Stimulated activated CD8-positive, alpha-beta memory T cell treated with anti-CD3 and anti-CD28 coated beads, Interleukin-4, amount 100 ng/mL, for 4 hours (primary cell): ENCODE measurements around the gene PRR5L.
A peak's percentile ranks its signal among the peaks of the same experiment; 100 is the strongest.
"Not testable (repeated sequence)": the region's sequence is repeated elsewhere in the genome, so short reads cannot be mapped to it uniquely, and the experiment has no call there.

ENCODE experiments used
- DNase-seq, 2 donors: peaks; one replicate each; pipeline ENCODE4 v3.0.0-alpha.2; 2020; ENCODE audit warnings: low read depth in 2 of 2, low spot score in 1 of 2

The PRR5L gene

GRCh38 chr11:36325403-36325802 is 29.3 kb downstream of the PRR5L start:
- DNase-seq = not testable (repeated sequence)

GRCh38 chr11:36326524-36327419 is 30.7 kb downstream of the PRR5L start:
- DNase-seq = no peak

- no peak for DNase-seq
Observed at GRCh38 chr11:36328966-36329673, 33.0 kb downstream of the PRR5L start.

GRCh38 chr11:36330411-36330810 is 34.3 kb downstream of the PRR5L start:
- no peak for DNase-seq

GRCh38 chr11:36333468-36333867 is 37.4 kb downstream of the PRR5L start:
- no peak for DNase-seq

- no peak for DNase-seq
Observed at GRCh38 chr11:36333897-36334296, 37.8 kb downstream of the PRR5L start.

GRCh38 chr11:36339888-36340287 is 43.8 kb downstream of the PRR5L start:
- DNase-seq = no peak

- no peak for DNase-seq
Observed at GRCh38 chr11:36340897-36341296, 44.8 kb downstream of the PRR5L start.

GRCh38 chr11:36341915-36342314 is 45.8 kb downstream of the PRR5L start:
- no peak for DNase-seq

GRCh38 chr11:36342327-36342726 is 46.2 kb downstream of the PRR5L start:
- DNase-seq = no peak

- no peak for DNase-seq
Observed at GRCh38 chr11:36343436-36343835, 47.3 kb downstream of the PRR5L start.

- DNase-seq = no peak
Observed at GRCh38 chr11:36345084-36345511, 49.0 kb downstream of the PRR5L start.

- no peak for DNase-seq
Observed at GRCh38 chr11:36345535-36346141, 49.5 kb downstream of the PRR5L start.

- no peak for DNase-seq
Observed at GRCh38 chr11:36346562-36347383, 50.7 kb downstream of the PRR5L start.

- no peak for DNase-seq
Observed at GRCh38 chr11:36347384-36347906, 51.4 kb downstream of the PRR5L start.

- no peak for DNase-seq
Observed at GRCh38 chr11:36349351-36350136, 53.5 kb downstream of the PRR5L start.

GRCh38 chr11:36350137-36350513 is 54.0 kb downstream of the PRR5L start:
- DNase-seq = no peak

GRCh38 chr11:36352922-36353321 is 56.8 kb downstream of the PRR5L start:
- peak; percentile 17 to 33 for DNase-seq

GRCh38 chr11:36354221-36355003 is 58.3 kb downstream of the PRR5L start:
- no peak for DNase-seq
